GM04504 (cell line): ENCODE measurements around the gene CFL1.
"Not testable (repeated sequence)": the region's sequence is repeated elsewhere in the genome, so short reads cannot be mapped to it uniquely, and the experiment has no call there.

Experiments
- DNase-seq: peaks from one replicate; pipeline ENCODE4 v3.0.0-alpha.2; 2012; ENCODE audit warnings: low read depth

Gene CFL1

GRCh38 chr11:65857853-65858680, at the start of gene CFL1:
TSS of gene CFL1 (minus strand) at chr11:65858180. CDS start at chr11:65858099, 81 bp downstream.
- peak; percentile 95 for DNase-seq

GRCh38 chr11:65906602-65907001, 48.6 kb upstream of the CFL1 start:
- DNase-seq, result no peak

GRCh38 chr11:65903715-65904114, 45.7 kb upstream of the CFL1 start:
- no peak for DNase-seq

GRCh38 chr11:65903068-65903481, 45.1 kb upstream of the CFL1 start:
- peak; percentile 84 for DNase-seq

- no peak for DNase-seq
These were observed 42.9 kb upstream of the CFL1 start for GRCh38 chr11:65900899-65901180.

- peak; percentile 94 for DNase-seq
These were observed 42.3 kb upstream of the CFL1 start, which contains the start of gene FOSL1 for GRCh38 chr11:65900125-65900898. TSS of gene FOSL1 (minus strand) at chr11:65900388. CDS start at chr11:65900339, 49 bp downstream.

GRCh38 chr11:65899356-65900124, 41.6 kb upstream of the CFL1 start:
- DNase-seq, result peak; percentile 74

GRCh38 chr11:65898656-65899355, 40.8 kb upstream of the CFL1 start:
- no peak for DNase-seq

GRCh38 chr11:65897020-65897471, 39.1 kb upstream of the CFL1 start:
- DNase-seq, result no peak

GRCh38 chr11:65896034-65896999, 38.3 kb upstream of the CFL1 start:
- DNase-seq, result no peak

- no peak for DNase-seq
These were observed 37.6 kb upstream of the CFL1 start for GRCh38 chr11:65895482-65895981.

- no peak for DNase-seq
These were observed 36.1 kb upstream of the CFL1 start for GRCh38 chr11:65894034-65894591.

GRCh38 chr11:65892661-65893317, 34.8 kb upstream of the CFL1 start:
- no peak for DNase-seq

GRCh38 chr11:65892137-65892540, 34.2 kb upstream of the CFL1 start:
- not testable (repeated sequence) for DNase-seq

- DNase-seq, result no peak
These were observed 33.5 kb upstream of the CFL1 start for GRCh38 chr11:65891219-65892136.

GRCh38 chr11:65890324-65891218, 32.6 kb upstream of the CFL1 start, which contains the start of gene CCDC85B:
TSS of gene CCDC85B (plus strand) at chr11:65890673. CDS start at chr11:65890784, 111 bp downstream.
- DNase-seq, result peak; percentile 93

- peak; percentile 95 for DNase-seq
These were observed 30.3 kb upstream of the CFL1 start, which contains the start of gene FIBP for GRCh38 chr11:65888163-65888814. TSS of gene FIBP (minus strand) at chr11:65888471. CDS start at chr11:65888418, 53 bp downstream.
